ENCODE results near the gene UBE2M.
"Not testable (repeated sequence)": the region's sequence is repeated elsewhere in the genome, so short reads cannot be mapped to it uniquely, and the experiment has no call there.

Gene UBE2M

DNA sequence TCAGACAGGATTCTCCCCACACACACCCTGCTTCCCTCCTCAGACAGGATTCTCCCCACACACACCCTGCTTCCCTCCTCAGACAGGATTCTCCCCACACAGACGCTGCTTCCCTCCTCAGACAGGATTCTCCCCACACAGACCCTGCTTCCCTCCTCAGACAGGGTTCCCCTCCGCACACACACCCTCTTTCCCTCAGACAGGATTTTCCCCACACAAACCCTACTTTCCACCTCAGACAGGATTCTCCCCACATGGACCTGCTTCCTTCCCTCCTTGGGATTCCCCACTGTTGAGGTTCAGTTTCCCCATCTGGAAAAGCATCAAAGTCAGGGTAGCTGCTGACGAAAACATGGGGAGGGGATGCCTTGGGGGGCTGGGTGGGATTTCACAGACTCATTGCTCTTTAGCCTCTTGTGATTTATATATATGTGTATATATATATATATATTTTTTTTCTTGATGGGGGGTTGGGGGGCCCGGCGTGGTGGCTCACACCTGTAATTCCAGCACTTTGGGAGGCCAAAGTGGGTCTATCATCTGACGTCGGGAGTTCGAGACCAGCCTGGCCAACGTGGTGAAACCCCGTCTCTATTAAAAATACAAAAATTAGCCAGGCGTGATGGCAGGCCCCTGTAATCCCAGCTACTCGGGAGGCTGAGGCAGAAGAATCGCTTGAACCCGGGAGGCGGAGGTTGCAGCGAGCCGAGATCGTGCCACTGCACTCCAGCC, 15.6 kb downstream of the UBE2M start:
- not testable (repeated sequence) for DNase-seq (ENCODE audit: low read depth in 2 of 3, low spot score in 2 of 3)

DNA sequence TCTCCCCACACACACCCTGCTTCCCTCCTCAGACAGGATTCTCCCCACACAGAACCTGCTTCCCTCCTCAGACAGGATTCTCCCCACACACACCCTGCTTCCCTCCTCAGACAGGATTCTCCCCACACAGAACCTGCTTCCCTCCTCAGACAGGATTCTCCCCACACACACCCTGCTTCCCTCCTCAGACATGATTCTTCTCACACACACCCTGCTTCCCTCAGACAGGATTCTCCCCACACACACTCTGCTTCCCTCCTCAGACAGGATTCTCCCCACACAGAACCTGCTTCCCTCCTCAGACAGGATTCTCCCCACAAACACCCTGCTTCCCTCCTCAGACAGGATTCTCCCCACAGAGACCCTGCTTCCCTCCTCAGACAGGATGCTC, 19.2 kb downstream of the UBE2M start:
- DNase-seq (ENCODE audit: low read depth in 2 of 3, low spot score in 2 of 3) = not testable (repeated sequence)

DNA sequence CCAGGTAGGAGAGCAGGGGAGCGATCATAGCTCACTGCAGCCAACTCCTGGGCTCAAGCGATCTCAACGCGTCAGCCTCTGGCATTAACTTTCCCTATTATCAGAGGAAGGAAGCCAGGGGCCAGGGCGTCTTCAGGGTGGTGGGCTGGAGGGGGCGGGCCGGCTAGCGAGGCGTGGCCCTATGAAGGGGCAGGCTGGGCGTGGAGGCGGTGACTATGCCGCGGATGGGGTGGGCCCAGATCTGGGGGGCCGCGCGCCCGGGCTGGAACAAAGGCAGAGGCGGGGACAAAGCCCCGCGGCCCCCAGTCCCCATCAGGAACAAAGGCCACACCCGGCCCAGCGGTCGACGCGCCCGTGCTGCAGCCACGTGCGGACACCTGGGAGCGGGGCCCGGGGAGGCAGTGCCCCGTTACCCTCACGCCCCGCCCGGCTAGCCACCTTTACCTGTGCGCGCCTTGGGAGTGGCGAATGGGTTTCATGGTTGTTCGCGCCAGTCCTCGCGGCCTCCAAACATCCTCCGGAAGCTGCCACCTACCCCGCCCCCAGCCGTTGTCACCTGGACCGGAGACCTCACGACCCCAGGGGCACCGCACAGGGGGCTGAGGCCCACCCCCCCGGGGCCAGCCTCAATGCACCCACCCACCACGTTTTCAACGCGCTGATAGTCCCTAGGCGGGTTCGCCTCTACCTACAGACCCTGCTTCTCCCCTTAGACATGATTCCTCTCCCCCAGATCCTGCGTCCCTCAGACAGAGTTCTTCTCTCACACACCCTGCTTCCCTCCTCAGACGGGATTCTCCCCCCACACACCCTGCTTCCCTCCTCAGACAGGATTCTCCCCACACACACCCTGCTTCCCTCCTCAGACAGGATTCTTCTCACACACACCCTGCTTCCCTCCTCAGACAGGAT, 19.9 kb downstream of the UBE2M start:
- DNase-seq (ENCODE audit: low read depth in 2 of 3, low spot score in 2 of 3) = peak in 1 of 3 experiments; percentile 20

DNA sequence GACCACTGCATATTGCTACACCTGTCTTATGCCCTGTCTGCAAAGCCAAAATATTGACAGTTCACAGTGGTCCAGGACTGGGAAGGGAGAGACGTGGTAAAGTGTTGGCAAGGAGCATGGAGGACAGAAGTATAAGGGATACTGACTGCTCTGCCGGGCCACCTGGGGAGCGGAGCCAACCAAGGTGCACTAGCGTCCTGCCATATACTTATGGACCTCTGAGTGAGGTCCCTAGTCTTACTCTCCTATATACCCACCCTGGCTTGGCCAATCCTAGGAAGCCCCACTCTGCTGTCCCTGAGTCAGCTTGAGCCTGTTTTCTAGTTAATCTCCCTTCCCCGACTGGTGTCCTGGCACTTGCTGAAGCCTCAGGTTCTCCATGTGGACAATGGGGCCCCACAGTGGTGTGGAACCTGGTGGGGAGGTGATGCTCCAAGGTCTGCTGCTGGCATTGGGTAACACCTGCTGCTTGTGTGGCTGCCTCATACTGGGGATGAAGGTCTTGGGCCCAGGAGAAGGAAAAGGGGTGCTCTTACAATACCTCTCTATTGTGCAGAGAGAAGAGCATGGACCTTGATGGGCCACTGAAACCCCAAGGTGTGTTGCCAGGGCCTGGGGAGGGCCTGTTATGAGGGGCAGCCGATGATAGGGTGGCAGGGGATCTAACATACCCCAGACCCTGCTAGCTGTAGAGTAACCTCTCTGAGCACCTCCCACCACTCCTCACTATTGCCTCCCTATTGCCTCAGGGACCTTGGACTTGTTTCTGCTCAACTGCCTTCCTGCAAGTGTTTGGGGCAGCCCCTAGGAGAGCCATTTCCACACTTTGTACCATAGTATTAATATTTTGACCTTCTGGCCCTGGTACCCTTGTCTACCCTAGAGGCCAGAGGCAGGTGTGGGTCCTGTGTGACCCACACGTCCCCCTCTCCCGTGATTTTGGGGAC, 21.3 kb downstream of the UBE2M start:
- no peak for DNase-seq (ENCODE audit: low read depth in 2 of 3, low spot score in 2 of 3)

DNA sequence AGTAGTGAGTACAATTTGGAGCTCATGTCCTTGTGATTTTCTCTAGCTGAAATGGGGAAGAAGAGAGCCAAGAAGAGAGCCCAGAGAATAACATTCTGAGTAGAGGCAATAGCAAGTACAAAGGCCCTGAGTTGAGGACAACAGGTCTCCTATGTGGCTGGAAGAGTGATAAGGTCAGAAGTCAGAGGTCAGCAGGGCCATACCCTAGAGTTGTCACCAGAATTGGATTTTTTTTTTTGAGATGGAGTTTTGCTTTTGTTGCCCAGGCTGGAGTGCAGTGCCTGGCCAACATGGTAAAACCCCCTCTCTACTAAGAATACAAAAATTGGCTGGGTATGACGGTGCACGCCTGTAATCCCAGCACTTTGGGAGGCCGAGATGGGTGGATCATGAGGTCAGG, 22.6 kb downstream of the UBE2M start:
- no peak for DNase-seq (ENCODE audit: low read depth in 2 of 3, low spot score in 2 of 3)

DNA sequence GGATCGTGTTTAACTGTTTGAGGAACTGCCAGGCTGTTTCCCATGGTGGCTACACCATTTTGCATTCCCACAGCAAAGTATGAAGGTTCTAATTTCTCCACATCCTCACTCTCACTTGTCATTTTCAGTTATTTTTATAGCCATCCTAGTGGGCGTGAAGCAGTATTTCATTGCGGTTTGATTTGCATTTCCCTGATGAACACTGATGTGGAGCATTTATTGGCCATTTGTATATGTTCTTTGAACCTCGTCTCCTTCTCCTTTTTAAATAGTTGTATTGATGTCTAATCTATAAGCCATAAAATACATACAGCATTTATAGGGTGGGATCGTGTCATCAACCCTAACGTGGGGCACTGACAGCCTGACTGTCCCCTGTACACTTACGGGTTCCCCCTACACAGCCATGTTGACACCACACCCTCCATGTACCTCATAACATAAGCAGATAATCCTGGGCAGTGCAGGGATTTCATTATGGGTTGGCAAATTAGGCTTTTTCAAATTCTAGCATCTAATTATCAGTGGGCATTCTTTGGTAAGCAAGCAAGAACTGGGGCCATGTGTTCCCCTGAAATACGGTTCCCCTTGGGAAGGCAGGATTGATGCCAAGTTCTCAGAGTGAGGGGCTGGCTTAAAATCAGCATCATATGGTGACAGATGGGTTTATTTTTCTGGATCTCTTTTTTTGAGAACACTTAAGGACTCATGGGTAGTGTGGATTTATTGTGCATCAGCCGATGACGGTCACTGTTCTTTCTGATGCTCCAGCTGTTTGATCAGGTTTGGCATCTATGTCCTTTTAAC, 27.2 kb downstream of the UBE2M start:
- no peak for DNase-seq (ENCODE audit: low read depth in 2 of 3, low spot score in 2 of 3)

DNA sequence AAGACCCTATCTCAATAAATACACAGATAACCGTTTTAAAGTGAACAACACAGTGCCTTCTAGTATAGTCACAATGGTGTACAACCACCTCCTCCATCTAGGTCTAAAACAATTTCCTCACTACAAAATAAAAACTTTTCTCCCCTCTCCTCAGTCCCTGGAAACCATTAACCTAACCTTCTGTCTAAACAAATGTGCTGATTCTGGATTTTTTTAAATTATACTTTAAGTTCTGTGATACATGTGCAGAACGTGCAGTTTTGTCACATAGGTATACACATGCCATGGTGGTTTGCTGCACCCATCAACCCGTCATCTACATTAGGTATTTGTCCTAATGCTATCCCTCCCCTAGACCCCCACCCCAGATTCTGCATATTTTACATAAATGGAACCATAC, 29.0 kb downstream of the UBE2M start:
- no peak for DNase-seq (ENCODE audit: low read depth in 2 of 3, low spot score in 2 of 3)

DNA sequence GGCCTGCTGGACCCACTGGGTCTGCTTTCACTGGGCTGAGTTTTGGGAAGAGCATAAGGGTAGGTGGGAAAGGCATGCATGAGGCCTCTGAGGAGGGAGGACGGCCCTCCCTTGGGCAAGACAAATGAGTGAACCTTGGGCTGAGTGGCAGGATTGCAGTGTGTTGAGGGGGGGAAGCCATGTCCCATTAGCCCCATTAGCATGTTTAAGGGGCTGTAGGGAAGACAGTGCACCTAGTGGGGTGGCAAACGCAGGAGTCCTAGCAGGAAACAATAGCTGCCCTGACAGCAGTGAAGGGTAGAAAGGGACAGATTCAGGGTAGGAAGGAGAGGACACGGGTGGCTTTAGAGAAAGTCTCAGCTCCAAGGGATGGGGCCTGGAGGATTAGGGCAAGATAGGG, 35.7 kb downstream of the UBE2M start:
- DNase-seq (ENCODE audit: low read depth in 2 of 3, low spot score in 2 of 3) = no peak

DNA sequence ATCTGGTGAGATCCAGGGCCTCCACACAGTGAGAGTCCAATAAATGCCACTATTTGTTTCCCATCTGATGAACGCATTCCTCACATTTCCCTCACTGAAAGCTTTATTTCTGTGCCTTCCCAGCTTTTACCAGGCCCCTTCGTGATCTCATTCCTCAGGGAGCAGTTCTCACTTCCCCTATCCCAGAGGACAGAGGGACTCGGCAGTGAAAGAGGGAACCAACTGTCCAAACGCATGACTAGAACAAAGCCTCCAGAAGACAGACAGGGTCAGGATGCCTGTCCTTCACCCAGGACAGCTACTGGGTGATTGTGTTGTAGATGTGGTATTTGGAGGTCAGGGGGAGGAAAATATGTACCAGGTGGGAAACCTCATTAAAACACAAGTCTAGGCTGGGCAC, 36.8 kb downstream of the UBE2M start:
- DNase-seq (ENCODE audit: low read depth in 2 of 3, low spot score in 2 of 3) = no peak

DNA sequence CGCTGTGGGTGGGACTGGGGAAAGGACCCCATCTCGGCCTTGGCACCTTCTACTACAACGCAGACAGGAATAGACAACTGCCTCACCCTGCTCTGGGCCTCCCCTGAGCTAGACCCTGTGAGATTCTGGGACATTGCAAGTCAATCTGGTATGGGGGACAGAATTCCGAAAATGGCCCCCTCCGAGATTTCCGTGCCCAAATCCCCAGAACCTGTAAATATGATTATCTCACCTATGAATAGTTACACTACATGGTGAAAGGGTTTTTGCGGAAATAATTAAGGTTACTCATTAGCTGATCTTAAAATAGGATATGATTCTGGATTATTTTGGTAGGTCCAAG, 38.2 kb downstream of the UBE2M start:
- DNase-seq (ENCODE audit: low read depth in 2 of 3, low spot score in 2 of 3) = no peak

DNA sequence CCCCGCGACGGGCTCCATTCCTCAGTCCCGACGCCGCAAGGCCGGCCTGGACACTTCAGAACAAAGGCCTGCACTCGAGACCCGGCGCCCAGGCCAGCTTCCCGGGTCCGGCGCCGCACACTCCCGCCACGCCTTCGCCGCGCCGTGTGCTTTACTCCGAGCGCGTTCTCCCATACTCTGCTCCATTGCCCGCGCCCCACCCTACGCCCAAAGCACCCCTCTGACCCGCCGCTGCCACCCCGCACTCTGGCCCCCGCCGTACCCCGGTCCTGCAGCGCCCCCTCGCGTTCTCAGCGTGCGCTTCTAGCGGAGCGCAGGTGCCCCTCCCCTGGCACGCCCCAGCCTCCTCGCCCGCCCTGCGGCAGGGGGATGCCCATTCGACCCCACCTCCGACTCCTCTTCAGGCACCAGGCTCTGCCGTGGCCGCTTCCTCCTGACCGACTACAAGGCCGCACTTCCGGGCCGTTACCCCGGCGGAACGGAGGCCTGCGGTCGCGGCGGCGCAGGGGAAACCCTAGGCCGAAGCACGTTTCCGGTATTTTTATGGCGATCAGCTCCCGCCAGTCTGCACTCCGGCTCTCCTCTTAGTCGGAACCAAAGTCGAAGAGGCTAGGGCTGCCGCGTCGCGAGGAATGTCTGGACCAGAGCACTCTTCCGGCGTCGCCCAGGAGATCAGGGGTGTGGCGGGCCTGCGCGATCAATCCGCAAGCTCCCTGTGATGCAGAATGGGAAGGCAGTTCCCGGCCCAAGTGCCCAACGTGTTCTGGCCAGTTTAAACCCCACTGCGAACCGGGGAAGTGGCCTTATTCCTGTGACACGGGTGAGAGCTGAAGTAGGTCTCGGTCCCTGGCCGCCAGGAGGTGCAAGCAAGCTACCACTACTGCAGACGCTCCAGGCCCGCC, 38.8 kb downstream of the UBE2M start, which contains the start of gene ZBTB45:
ZBTB45 (minus strand) TSS at position 456 of the 902 bp plus-strand sequence. CDS start 2,137 bp downstream, outside the sequence.
- DNase-seq (ENCODE audit: low read depth in 2 of 3, low spot score in 2 of 3) = peak; percentile 91 to 93 (median 91)

DNA sequence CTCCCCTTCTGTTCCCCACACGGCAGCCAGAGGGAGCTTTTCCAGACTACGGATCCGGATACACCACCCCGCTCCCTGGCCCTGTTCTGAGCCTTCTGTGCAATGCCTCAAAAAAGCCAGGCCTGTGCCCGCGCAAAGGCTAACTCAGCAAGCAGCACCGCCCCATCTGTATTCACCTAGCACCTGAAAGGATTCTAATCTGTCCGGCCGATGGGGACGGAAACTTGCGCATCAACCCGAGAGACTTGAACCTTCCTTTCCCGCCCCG, 39.4 kb downstream of the UBE2M start:
- DNase-seq (ENCODE audit: low read depth in 2 of 3, low spot score in 2 of 3) = peak in 1 of 3 experiments; percentile 41

DNA sequence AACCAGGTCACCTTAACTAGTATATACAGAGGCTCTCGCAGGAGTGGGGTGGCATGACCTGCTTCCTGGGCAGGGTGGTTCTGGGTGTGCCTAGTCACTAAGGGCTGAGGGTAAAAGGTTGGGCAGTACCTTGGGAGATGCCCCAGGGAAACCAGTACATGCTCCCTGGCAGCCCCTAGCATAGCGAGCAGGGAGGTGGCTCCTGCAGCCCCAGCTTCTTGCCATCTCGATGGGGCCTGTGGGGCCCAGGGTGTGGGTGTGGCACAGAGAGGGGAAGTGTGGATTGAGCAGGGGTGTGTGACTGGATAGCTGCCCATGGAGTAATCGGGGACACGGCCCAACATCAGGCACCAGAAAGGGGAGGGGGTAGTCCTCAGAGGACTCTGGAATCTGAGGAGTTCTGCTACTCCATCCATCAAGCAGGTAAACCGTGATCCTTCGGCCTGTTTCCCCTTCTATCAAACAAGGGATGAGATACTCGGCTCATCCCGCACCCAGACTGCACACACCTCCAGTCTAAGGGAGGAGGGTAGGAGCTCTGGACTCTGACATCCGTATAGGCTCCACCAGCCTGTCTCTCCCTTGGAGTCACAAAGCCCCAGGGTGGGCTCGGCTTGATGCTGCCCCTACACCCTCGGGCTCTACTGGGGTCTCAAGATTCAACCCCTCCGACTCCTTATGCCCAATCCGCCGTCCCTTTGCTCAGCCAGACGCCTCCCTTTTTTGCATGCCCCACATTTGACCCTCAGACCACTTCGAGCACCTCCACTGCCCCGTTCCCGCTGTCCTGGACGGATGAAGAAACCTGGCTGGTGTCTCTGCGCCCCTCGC, 39.9 kb downstream of the UBE2M start:
- no peak for DNase-seq (ENCODE audit: low read depth in 2 of 3, low spot score in 2 of 3)

DNA sequence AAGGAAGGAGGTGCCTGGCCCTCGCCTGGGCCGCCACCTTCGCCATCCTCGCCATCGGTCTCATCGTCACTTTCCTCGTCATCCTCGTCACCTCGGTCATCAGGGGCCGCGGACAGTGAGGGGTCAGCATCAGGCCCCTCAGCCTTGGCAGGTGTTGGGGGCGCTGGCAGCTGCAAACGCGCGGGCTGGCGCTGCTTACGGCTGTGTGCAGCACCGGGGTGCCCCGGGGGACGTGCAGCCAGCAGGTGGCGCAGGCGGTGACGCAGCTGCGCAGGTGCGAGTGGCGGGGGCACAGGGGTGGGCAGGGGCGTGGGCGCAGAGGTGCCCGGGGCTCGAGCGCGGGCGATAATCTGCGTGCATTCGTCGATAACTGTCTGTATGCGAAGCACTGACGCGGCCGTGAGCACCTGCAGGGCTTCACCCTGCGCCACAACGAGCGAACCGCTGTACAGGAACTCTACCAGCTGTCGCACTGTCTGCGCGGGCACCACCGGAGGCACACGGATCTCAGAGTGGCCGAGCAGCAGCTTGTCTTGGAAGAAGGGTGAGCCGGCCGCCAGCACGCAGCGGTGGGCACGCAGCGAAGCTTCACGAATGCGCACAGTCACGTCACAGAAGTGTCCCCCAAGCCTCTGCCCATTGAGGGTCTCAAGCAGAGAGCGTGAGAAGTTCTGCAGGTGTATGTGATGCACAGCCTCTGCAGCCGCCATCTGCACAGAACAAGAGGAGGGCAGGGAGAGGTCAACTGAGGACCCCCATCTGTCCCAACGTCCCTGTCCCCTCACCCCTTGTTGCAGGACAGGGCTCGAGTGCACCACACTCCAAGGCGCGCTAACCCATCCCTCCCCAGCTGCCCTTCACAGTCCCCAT, 41.2 kb downstream of the UBE2M start:
- DNase-seq (ENCODE audit: low read depth in 2 of 3, low spot score in 2 of 3) = no peak

DNA sequence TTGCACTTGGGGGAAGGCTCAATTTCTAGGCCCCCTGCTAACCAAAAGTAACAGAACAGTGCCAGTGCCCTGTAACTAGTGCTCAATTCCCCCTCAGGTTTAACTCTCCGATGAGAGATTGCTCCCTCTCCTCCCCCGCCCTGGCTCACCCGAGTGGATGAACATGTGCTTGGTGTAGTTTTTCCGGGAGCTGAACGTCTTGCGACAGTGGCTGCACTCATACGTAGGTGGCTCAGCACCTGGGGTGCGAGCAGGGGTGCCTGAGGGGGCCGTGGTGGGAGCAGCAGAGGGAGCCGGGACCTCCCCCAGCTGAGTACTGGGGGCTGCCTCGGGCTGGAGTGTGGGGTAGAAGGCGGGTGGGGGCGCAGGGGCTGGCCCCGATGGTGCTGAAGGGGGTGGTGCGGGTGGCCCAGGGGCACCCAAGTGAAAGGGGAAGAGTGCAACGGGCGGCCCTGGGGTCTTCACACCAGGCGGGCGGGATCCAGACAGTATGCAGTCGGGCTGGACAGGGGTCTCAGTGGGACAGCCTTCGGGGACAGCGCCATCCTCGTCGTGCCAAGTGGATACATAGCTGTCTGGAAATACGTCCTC, 42.1 kb downstream of the UBE2M start:
- DNase-seq (ENCODE audit: low read depth in 2 of 3, low spot score in 2 of 3) = no peak

DNA sequence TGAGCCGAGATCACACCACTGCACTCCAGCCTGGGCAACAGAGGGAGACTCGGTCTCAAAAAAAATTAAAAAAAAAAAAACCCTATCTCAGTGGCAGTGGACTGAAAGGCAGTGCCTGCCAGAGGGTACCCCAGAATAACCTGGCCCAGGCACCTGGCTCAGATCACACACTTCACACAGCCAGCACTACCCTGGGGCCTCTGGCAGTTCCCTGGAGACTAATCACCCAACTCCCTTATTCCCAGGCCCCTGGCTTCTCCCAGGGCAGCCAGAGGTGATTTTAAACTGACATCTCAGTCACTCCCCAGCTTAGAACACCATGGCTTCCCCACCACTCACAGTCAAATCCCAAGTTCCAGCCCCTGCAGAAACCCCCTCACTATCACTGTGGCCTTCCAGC, 43.2 kb downstream of the UBE2M start:
- DNase-seq (ENCODE audit: low read depth in 2 of 3, low spot score in 2 of 3) = no peak

DNA sequence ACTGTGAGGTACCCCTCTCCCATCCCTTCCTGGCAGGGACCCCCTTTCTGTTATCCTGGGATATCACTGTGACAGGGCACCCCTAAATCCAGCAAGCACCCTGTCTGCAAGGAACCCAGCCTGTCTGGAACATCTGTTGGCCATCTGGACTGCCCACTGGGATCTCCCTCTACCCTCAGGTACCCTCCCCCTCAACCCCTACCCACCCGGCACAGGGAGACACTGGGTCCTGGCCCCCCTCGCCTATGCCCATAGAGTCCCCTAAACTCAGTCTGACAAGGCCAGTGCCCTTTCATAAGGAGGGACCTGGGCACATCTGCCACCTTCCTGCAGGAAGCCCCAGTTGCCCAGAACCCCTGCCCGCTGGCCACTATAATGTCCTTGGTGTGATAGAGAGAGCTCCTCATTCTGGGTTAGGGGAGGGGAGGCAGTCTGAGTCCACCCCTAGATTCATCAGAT, 43.8 kb downstream of the UBE2M start:
- no peak for DNase-seq (ENCODE audit: low read depth in 2 of 3, low spot score in 2 of 3)
